Left ventricle myocardium superior (tissue), 1 donor: Measurements from ENCODE around the gene E2F2. TPM values are rescaled to one million over a fixed set of nuclear protein-coding genes. Genes with fewer than 3 reads are reported as not detected.

Source experiments
- ATAC-seq: fragments of 200-7000 bp; cut with Tn5 transposase; one replicate; pipeline ENCODE4 v1.9.1; 2020; ENCODE audit warnings: mild to moderate bottlenecking, moderate library complexity
- DNase-seq: peaks from one replicate; pipeline ENCODE4 v3.0.0-alpha.2; 2020
- intact Hi-C: fragments of 100-400 bp; cut with micrococcal nuclease; formaldehyde crosslinking; loops from one replicate; pipeline ENCODE4 v1.11.0; 2022
- total RNA-seq: library from RNA; stranded (reverse); fragmentation: NEBNext Ultra II Directional; extraction: Animal tissue kit (Norgen Biotek cat#: 25700); gene quantifications from one replicate; pipeline ENCODE4 v1.2.1, GENCODE V29; 2021
- donor health status: DM: no; HTN: yes; CAD: no; lungs with severe emphysema.

E2F2 gene
- total RNA-seq, 1 donor from 2014 or later, result 0.35 TPM

GRCh38 chr1:23475134-23475628 lies 55.9 kb downstream of the E2F2 start:
- intact Hi-C loops, result no loop called here
- DNase-seq (no peak), ATAC-seq (no peak)

GRCh38 chr1:23473037-23473800 lies 57.8 kb downstream of the E2F2 start:
- intact Hi-C loops, result no loop called here
- DNase-seq, result no peak
- no peak for ATAC-seq

- DNase-seq (no peak), ATAC-seq (no peak)
- intact Hi-C loops, result no loop called here
Measured at GRCh38 chr1:23472351-23473036, 58.5 kb downstream of the E2F2 start.

GRCh38 chr1:23471473-23472075 lies 59.5 kb downstream of the E2F2 start:
- no peak for DNase-seq
- no peak for ATAC-seq
- intact Hi-C loops, result no loop called here

GRCh38 chr1:23470282-23471070 lies 60.6 kb downstream of the E2F2 start:
- peak; percentile 76 for DNase-seq
- peak; percentile 73 for ATAC-seq
- intact Hi-C loops, result no loop called here

- ATAC-seq, result peak; percentile 73
- intact Hi-C loops, result no loop called here
- DNase-seq, result peak; percentile 61
Measured at GRCh38 chr1:23469372-23469982, 61.6 kb downstream of the E2F2 start.

GRCh38 chr1:23466423-23466989 lies 64.5 kb downstream of the E2F2 start:
- intact Hi-C loops, result no loop called here
- DNase-seq (no peak), ATAC-seq (no peak)

- no peak for ATAC-seq
- no peak for DNase-seq
- intact Hi-C loops, result no loop called here
Measured at GRCh38 chr1:23463286-23463685, 67.7 kb downstream of the E2F2 start.

GRCh38 chr1:23462766-23463165 lies 68.3 kb downstream of the E2F2 start:
- intact Hi-C loops, result no loop called here
- DNase-seq (no peak), ATAC-seq (no peak)

- intact Hi-C loops, result no loop called here
- ATAC-seq, result no peak
Measured at GRCh38 chr1:23461050-23461449, 70.0 kb downstream of the E2F2 start.

GRCh38 chr1:23460519-23460918 lies 70.5 kb downstream of the E2F2 start:
- ATAC-seq, result no peak
- no peak for DNase-seq
- intact Hi-C loops, result no loop called here

More at GRCh38 chr1:23461050-23461449, 70.0 kb downstream of the E2F2 start:
- DNase-seq, result no peak

- ATAC-seq (no peak), DNase-seq (no peak)
- intact Hi-C loops, result no loop called here
Measured at GRCh38 chr1:23459338-23459757, 71.7 kb downstream of the E2F2 start.

Other genes with a start within 250 kb of the E2F2 start
- 54.9 TPM for gene HNRNPR, start 186.9 kb downstream of the E2F2 start, total RNA-seq
- 12.4 TPM for gene ZNF436, start 161.4 kb downstream of the E2F2 start, total RNA-seq
- gene TCEA3, start 106.5 kb downstream of the E2F2 start, total RNA-seq, result 81.0 TPM
- 47.3 TPM for gene ASAP3, start 47.1 kb downstream of the E2F2 start, total RNA-seq
- gene ID3, start 28.3 kb upstream of the E2F2 start, total RNA-seq, result 82.4 TPM
- gene RPL11, start 160.6 kb upstream of the E2F2 start, total RNA-seq, result 626 TPM
- gene ELOA, start 212.2 kb upstream of the E2F2 start, total RNA-seq, result 35.8 TPM
- gene PITHD1, start 247.2 kb upstream of the E2F2 start, total RNA-seq, result 44.7 TPM